ENCODE measurements around the gene RTEL1. TPM values are rescaled to one million over a fixed set of nuclear protein-coding genes. Genes with fewer than 3 reads are reported as not detected.

The RTEL1 gene
- polyA plus RNA-seq, 1 donor from 2014 or later = 29.2 TPM

- Histone ChIP-seq H4K20me1 (ENCODE audit: insufficient read depth) (no peaks in the 10 kb centered on the region), H3K27me3 (ENCODE audit: insufficient read depth, low read depth, low read length) (no peaks in the 10 kb centered on the region), H3K9me3 (ENCODE audit: low read length) (no peaks in the 10 kb centered on the region), H3K9ac (ENCODE audit: low read length) (peak overlapping the region; percentile 86), H3K27ac (ENCODE audit: low read length) (no peak overlapping the region), H2AFZ (ENCODE audit: low read depth, low read length) (no peak overlapping the region), H3K79me2 (replicated peaks; ENCODE audit: insufficient read depth, low read length) (peaks cover 27% of the 10 kb centered on the region), H3F3A (ENCODE audit: insufficient read depth, low read length, poor library complexity, severe bottlenecking) (no peaks in the 10 kb centered on the region), H3K4me3 (ENCODE audit: low read length) (peak overlapping the region; percentile 96), H3K9me2 (ENCODE audit: insufficient read depth, low read length) (no peaks in the 10 kb centered on the region), H3K36me3 (ENCODE audit: insufficient read depth, low read length) (no peaks in the 10 kb centered on the region), H3K4me2 (ENCODE audit: low read length) (peak overlapping the region; percentile 49)
- TF ChIP-seq EZH2 (IDR thresholded peaks at IDR 0.05; ENCODE audit: borderline replicate concordance, insufficient read depth, low read length, poor library complexity, severe bottlenecking) (no peak), MXI1 (conservative IDR thresholded peaks at IDR 0.05; ENCODE audit: poor library complexity, severe bottlenecking) (no peak), SMC3 (conservative IDR thresholded peaks at IDR 0.05; ENCODE audit: poor library complexity) (no peak), TAF1 (IDR thresholded peaks at IDR 0.05; ENCODE audit: low read depth) (no peak), RAD21 (conservative IDR thresholded peaks at IDR 0.05) (no peak), CTCF (IDR thresholded peaks at IDR 0.05; ENCODE audit: poor library complexity, severe bottlenecking) (no peak), POLR2AphosphoS5 (IDR thresholded peaks at IDR 0.05) (no peak), EP300 (conservative IDR thresholded peaks at IDR 0.05; ENCODE audit: poor library complexity, severe bottlenecking) (no peak), REST (IDR thresholded peaks at IDR 0.05; ENCODE audit: borderline replicate concordance) (no peak)
Observed at GRCh38 chr20:63706027-63706695, 48.0 kb downstream of the RTEL1 start.

GRCh38 chr20:63706852-63707557 is 48.9 kb downstream of the RTEL1 start:
- Histone ChIP-seq H3K27ac (ENCODE audit: low read length) (peak overlapping the region; percentile 70), H3K9me2 (ENCODE audit: insufficient read depth, low read length) (no peaks in the 10 kb centered on the region), H3K9me3 (ENCODE audit: low read length) (no peaks in the 10 kb centered on the region), H3K79me2 (replicated peaks; ENCODE audit: insufficient read depth, low read length) (peaks cover 29% of the 10 kb centered on the region), H3K36me3 (ENCODE audit: insufficient read depth, low read length) (peaks cover 3% of the 10 kb centered on the region), H4K20me1 (ENCODE audit: insufficient read depth) (no peaks in the 10 kb centered on the region), H3K27me3 (ENCODE audit: insufficient read depth, low read depth, low read length) (no peaks in the 10 kb centered on the region), H3F3A (ENCODE audit: insufficient read depth, low read length, poor library complexity, severe bottlenecking) (no peaks in the 10 kb centered on the region), H3K4me2 (ENCODE audit: low read length) (peak overlapping the region; percentile 49), H2AFZ (ENCODE audit: low read depth, low read length) (no peak overlapping the region), H3K9ac (ENCODE audit: low read length) (peak overlapping the region; percentile 86), H3K4me3 (ENCODE audit: low read length) (peak overlapping the region; percentile 96)
- no peak for TF ChIP-seq EZH2 (IDR thresholded peaks at IDR 0.05; ENCODE audit: borderline replicate concordance, insufficient read depth, low read length, poor library complexity, severe bottlenecking)
- no peak for TF ChIP-seq POLR2AphosphoS5 (IDR thresholded peaks at IDR 0.05)
- TF ChIP-seq CTCF (IDR thresholded peaks at IDR 0.05; ENCODE audit: poor library complexity, severe bottlenecking) = peak; percentile 46
- no peak for TF ChIP-seq EP300 (conservative IDR thresholded peaks at IDR 0.05; ENCODE audit: poor library complexity, severe bottlenecking)
- no peak for TF ChIP-seq REST (IDR thresholded peaks at IDR 0.05; ENCODE audit: borderline replicate concordance)
- TF ChIP-seq RAD21 (conservative IDR thresholded peaks at IDR 0.05) = no peak
